ENCODE data around the gene NGEF. TPM values are rescaled to one million over a fixed set of nuclear protein-coding genes. Genes with fewer than 3 reads are reported as not detected.

NGEF gene
- total RNA-seq, 2 donors from 2014 or later, result 0.81 to 3.6 TPM

- Histone ChIP-seq H3K9me3 (no peaks in the 10 kb centered on the region), H3K27me3 (replicated peaks; ENCODE audit: insufficient read depth) (no peaks in the 10 kb centered on the region), H3K4me3 (no peak overlapping the region), H3K4me1 (ENCODE audit: control insufficient read depth in 1 of 2, low read depth in 2 of 2) (no peaks in the 10 kb centered on the region), H3K36me3 (no peaks in the 10 kb centered on the region), H3K27ac (no peak overlapping the region)
- ATAC-seq (ENCODE audit: insufficient number of reproducible peaks, low FRiP score, low read depth) (no peak), DNase-seq (ENCODE audit: low spot score) (no peak)
- TF ChIP-seq CTCF (IDR thresholded peaks at IDR 0.05), result no peak
Observed at GRCh38 chr2:232896720-232897597, 116.1 kb downstream of the NGEF start.

- no peaks in the 10 kb centered on the region for H3K27me3 ChIP-seq (replicated peaks; ENCODE audit: insufficient read depth)
Observed at GRCh38 chr2:232896111-232896510, 116.9 kb downstream of the NGEF start.

GRCh38 chr2:232894746-232895145, 118.3 kb downstream of the NGEF start:
- Histone ChIP-seq H3K27ac (no peak overlapping the region), H3K4me3 (no peak overlapping the region), H3K27me3 (replicated peaks; ENCODE audit: insufficient read depth) (no peaks in the 10 kb centered on the region), H3K36me3 (no peaks in the 10 kb centered on the region), H3K9me3 (no peaks in the 10 kb centered on the region), H3K4me1 (ENCODE audit: control insufficient read depth in 1 of 2, low read depth in 2 of 2) (peaks cover 0 to 7% of the 10 kb centered on the region in 2 donors)
- TF ChIP-seq CTCF (IDR thresholded peaks at IDR 0.05), result no peak
- no peak for ATAC-seq (ENCODE audit: insufficient number of reproducible peaks, low FRiP score, low read depth)
- no peak for DNase-seq (ENCODE audit: low spot score)

More at GRCh38 chr2:232896111-232896510, 116.9 kb downstream of the NGEF start:
- Histone ChIP-seq H3K9me3 (no peaks in the 10 kb centered on the region), H3K36me3 (no peaks in the 10 kb centered on the region), H3K4me3 (no peak overlapping the region), H3K27ac (no peak overlapping the region), H3K4me1 (ENCODE audit: control insufficient read depth in 1 of 2, low read depth in 2 of 2) (peaks cover 0 to 3% of the 10 kb centered on the region in 2 donors)
- TF ChIP-seq CTCF (IDR thresholded peaks at IDR 0.05), result no peak
- DNase-seq (ENCODE audit: low spot score), result no peak
- no peak for ATAC-seq (ENCODE audit: insufficient number of reproducible peaks, low FRiP score, low read depth)

- Histone ChIP-seq H3K9me3 (no peaks in the 10 kb centered on the region), H3K27me3 (replicated peaks; ENCODE audit: insufficient read depth) (no peaks in the 10 kb centered on the region), H3K4me3 (no peak overlapping the region), H3K4me1 (ENCODE audit: control insufficient read depth in 1 of 2, low read depth in 2 of 2) (peaks cover 0 to 7% of the 10 kb centered on the region in 2 donors), H3K36me3 (no peaks in the 10 kb centered on the region), H3K27ac (no peak overlapping the region)
- DNase-seq (ENCODE audit: low spot score), result no peak
- no peak for ATAC-seq (ENCODE audit: insufficient number of reproducible peaks, low FRiP score, low read depth)
- no peak for TF ChIP-seq CTCF (IDR thresholded peaks at IDR 0.05)
Observed at GRCh38 chr2:232894251-232894650, 118.8 kb downstream of the NGEF start.

- Histone ChIP-seq H3K9me3 (no peaks in the 10 kb centered on the region), H3K27me3 (replicated peaks; ENCODE audit: insufficient read depth) (no peaks in the 10 kb centered on the region), H3K36me3 (no peaks in the 10 kb centered on the region), H3K4me1 (ENCODE audit: control insufficient read depth in 1 of 2, low read depth in 2 of 2) (peaks cover 0 to 7% of the 10 kb centered on the region in 2 donors), H3K27ac (no peak overlapping the region), H3K4me3 (no peak overlapping the region)
- no peak for TF ChIP-seq CTCF (IDR thresholded peaks at IDR 0.05)
- DNase-seq (ENCODE audit: low spot score) (no peak), ATAC-seq (ENCODE audit: insufficient number of reproducible peaks, low FRiP score, low read depth) (no peak)
Observed at GRCh38 chr2:232893834-232894233, 119.2 kb downstream of the NGEF start.

Measured in thoracic aorta (tissue), 2 donors.